Right ventricle myocardium inferior (tissue), 1 donor: ENCODE data around the gene KIF26A. TPM values are rescaled to one million over a fixed set of nuclear protein-coding genes. Genes with fewer than 3 reads are reported as not detected.

Experiments used
- ATAC-seq: fragments of 200-7000 bp; cut with Tn5 transposase; one replicate; pipeline ENCODE4 v1.9.1; 2020; ENCODE audit warnings: mild to moderate bottlenecking, moderate library complexity
- DNase-seq: peaks from one replicate; pipeline ENCODE4 v3.0.0; 2021; ENCODE audit errors: missing footprints
- intact Hi-C: fragments of 100-400 bp; cut with DNase I; formaldehyde crosslinking; loops from one replicate; pipeline ENCODE4 v1.11.0; 2022
- total RNA-seq: library from RNA; stranded (reverse); fragmentation: NEBNext Ultra II Directional; extraction: Animal tissue kit (Norgen Biotek cat#: 25700); gene quantifications from one replicate; pipeline ENCODE4 v1.2.1, GENCODE V29; 2021
- donor health status: DM: no; HTN: yes; CAD: no; lungs with severe emphysema.

KIF26A gene
- total RNA-seq, 1 donor from 2014 or later, result 6.4 TPM

DNA sequence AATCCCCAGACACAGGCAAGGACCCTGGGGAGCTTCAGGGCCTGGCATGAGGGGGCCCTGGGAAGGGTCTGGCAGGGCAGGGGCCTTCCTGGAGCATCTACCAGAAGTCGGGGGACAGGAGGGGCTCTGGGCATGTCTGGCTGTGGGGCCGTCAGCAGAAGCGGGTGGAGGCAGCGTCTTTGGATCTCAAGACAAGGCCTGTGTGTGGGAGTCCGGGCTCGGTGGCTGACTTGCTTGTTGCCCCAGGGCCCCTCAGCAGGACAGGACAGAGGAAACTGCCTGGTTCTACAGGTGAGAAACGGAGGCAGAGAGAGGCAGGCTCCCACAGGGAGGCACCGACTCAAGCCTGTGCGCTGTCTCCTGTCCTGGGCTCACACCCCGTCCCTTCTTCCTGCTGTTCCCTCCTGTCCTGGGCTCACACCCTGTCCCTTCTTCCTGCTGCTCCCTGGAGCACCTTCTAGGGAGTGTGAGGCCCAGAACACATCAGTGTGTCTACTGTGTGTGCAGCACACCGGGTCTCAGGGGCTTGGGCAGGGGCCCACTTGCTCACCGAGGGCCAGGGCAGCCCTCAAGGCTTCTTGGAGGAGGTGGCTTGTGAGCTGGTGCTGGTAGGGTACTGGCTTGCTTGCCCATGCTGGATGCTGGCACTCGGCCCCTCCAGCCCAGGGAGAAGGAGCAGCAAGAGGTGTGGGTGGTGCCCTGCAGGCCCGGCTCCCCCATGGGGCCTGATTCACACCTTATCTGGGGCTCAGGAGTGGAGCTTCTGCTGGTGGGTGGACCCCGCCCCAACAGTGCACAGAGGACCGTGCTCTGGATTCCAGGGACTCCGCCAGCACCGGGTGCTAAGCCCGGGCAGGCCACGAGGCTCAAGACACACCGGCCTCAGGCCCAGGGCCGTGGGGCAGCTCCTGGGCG is 38.0 kb upstream of the KIF26A start:
- intact Hi-C loops, result no loop called here
- no peak for ATAC-seq

DNA sequence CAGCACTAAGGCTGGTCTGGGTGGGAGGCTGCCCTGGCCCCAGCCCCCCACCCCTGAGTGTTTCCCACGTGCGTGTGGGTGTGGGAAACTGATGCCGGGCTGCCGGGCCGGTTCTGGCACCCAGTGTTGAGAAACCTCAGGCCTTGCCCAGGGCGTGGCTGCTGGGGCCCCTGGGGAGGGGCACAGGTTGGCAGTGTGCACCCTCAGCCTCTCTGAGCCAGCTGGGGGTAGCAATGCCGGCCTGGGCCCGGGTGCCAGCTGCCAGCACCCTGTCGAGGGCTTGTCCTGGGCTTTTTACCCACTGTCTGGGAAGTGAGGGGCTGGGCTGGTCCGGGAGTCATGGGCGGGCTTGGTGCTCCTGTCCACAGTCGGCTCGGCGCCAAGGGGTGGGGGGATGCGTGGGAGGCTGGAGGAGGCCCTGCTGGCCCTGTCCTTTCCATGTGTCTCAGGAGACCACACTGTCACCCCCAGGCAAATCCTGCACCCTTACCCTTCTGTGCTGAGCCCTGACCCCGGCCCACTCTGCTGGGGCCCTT is 37.2 kb upstream of the KIF26A start:
- DNase-seq, result peak; percentile 66
- intact Hi-C loops, result no loop called here
- ATAC-seq, result no peak

More for the DNA sequence above, 38.0 kb upstream of the KIF26A start:
- peak; percentile 48 for DNase-seq

DNA sequence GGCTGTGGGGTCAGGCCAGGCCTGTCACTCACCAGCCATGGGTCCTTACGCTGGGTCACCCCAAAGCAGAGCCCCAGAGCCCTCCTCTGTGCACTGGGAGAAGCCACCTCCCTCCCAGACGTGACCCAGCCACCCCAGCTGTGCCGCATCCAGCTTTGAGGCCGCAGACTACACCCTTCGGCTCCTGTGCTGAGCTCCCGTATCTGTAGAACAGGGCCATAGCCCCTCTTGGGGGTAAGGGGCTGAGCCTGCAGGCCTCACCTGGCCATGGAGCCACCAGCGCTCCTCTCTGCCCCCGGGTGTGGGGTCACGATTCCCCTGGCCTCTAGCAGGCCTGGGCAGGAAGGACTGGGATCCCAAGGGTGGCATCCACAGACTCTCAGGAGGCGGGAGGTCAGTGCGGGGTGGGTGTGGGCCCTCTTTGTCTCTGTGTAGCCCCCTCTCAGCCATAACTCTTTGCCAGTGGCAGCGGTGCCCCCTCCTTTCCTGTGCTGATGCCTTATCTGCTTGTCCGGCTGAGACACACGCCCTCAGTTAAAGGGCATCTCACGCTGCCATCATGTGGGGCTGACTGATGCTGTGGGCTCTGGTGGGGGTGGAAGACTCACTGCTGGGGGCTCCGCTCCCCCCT is 36.6 kb upstream of the KIF26A start:
- intact Hi-C loops, result no loop called here
- no peak for DNase-seq
- ATAC-seq, result no peak

DNA sequence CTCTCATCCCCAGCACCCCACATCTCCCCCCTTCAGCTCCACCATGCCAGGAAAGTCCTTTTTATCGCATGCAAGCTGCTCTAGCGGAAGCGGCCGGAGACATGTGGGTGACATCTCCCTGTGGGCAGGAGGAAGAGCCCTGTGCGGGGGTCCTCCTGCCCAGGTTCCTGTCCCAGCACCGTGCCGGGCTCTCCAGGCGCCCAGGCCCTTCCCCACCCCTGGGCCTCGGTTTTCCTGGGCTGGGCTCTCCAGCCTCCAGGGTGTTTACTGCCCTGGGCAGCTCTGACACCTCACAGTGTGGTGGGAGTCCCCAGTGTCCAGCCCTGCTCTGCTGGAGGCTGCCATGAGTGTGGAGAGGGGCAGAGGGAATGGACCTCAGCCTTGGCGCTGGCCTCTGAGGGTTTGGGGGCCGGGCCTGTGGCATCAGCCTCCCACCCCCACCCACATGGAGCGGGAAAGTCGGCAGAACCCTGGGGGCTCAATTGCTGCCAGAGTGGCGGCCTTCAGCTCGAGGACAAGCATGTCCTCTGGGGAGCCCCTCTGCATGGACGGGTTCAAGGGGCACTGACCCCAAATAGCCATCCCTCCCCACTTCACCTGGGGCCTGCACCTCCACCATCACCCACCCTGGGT is 36.0 kb upstream of the KIF26A start:
- no peak for ATAC-seq
- peak; percentile 62 for DNase-seq
- intact Hi-C loops, result no loop called here

DNA sequence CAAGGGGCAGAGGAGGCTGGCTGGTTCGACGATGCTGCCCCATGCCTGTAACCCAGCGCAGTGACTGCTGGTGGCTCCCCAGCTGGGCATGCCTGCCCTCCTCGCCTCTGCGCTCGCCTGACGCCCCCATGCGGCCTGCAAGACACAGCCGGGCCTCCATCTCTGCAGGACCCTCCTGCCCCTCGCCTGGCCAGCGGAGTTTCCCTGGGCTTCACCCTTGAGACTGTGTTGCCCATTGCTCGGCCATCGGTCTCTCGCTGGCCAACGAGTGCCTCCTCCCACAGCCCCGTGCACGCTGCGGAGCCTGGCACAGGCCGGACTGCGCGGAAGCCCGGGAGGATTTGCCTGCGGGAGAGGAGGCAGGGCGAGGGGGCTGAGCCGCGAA is 35.3 kb upstream of the KIF26A start:
- no peak for ATAC-seq
- intact Hi-C loops, result no loop called here
- DNase-seq, result peak; percentile 72

DNA sequence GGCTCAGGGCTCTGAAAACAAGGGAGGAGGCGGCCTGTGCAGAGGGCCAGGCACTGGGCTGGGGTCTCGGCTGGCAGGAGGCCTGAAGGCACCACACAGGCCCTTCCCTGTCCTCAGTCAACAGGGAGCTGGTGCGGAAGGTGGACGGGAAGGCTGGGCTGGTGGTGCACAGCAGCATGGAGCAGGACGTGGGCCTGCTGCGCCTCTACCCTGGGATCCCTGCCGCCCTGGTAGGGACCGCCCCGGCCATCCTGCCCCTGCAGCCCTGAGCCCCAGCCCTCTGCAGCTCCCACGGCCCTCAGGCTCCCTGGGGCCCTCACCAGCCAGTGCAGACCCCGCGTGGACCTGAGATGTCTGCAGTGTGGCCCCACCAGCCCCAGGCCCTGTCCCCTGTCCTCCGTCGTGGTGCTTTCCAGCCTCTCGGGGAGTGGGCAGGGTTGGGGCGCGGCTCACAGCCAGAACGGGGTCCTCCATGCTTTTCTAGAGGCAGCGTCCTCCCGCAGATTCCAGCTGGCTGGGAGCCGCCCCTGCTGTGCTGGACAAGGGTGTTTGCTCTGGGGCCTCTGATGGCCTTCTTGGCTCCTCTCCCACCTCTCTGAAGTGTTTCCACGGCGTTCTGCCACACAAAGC is 34.8 kb upstream of the KIF26A start:
- intact Hi-C loops, result no loop called here
- DNase-seq, result peak; percentile 53
- ATAC-seq, result no peak

DNA sequence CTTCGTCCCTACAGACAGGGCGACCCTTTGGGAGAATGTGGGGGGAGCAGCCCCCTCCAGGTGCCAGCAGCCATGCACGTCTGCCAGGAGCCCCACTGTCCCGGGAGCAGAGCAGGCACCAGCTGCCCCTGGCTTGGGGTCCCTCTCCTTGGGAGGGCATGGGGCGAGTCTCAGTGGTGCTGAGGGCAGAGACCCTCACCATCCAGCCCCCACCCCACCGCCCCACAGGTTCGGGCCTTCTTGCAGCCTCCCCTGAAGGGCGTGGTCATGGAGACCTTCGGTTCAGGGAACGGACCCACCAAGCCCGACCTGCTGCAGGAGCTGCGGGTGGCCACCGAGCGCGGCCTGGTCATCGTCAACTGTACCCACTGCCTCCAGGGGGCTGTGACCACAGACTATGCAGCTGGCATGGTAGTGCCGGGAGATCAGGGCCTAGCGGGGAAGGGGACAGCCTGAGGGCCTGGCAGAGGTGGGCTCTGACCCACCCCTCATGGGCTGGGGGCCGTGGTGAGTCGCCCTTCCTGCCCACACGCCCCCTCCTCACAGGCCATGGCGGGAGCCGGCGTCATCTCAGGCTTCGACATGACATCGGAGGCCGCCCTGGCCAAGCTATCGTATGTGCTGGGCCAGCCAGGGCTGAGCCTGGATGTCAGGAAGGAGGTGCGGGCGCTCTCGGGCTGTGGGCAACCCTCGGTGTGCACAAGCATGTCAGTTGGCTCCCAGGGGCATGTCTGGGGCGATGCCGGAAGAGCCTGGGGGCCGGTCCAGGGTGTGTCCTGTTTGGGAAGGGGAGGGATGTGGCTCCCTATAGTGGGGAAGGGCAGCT is 34.1 kb upstream of the KIF26A start:
- peak; percentile 55 for DNase-seq
- ATAC-seq, result no peak
- intact Hi-C loops, result no loop called here

DNA sequence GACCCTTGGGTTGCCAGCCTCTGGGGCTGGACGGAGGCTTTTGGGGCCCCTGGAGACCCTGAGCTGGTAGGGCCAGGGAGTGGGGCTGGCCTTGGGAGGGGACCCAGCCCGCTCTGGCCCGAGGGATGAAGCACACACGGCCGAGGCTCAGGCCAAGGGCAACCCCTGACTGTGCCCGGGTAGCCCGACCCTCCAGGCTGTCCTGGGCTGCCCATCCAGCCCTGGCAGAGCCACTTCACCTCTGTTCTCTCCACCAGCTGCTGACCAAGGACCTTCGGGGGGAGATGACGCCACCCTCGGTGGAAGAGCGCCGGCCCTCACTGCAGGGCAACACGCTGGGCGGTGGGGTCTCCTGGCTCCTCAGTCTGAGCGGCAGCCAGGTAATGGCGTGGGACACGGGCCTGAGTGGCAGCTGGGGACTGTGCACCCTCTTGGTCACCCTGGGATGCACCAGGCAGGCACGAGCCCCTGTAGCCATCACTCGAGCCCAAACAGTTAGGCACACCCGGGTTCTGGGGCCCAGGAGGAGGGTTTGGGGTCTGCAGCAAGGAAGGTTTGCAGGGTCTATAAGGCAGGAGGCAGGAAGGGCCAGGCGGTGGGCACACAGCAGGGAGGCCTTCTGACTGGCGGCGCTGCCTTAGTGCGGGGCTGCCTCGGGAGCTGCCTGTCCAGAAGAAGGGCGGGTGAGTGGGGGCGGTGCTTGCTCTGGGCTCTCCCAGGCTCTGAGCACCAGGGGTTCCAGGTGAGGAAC is 33.1 kb upstream of the KIF26A start:
- ATAC-seq, result no peak
- intact Hi-C loops, result no loop called here

DNA sequence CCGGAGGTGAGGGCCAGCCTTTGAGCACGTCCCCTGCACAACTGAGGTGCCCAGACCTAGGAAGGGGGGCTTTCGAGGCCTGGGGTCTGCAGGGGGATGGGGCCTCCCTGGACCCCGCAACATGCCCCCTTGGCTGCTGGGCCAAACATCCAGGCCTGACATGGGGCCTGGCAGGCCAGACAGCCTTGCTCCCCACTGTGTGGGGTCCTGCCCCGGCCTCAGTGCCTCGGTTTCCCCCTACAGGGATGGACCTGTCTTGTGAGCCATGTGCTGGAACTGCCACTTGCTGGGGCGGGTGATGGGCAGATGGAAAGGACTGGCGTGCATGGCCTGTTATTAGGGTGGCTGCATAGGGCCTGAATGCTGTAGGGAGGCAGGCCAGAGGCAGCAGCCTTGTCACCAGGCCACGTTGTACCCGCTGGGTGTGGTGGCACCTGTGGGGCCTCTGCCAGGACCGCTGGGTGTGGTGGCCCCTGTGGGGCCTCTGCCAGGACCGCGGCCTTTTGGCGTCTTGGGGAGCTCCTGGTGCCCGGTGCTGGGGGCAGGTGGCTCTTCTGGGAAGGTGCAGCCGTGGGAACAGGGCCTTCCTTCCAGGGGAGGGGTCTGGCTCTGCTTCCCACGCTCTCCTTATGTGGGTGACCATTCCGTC is 32.4 kb upstream of the KIF26A start:
- intact Hi-C loops, result no loop called here
- ATAC-seq, result no peak
- no peak for DNase-seq

More for the DNA sequence above, 33.1 kb upstream of the KIF26A start:
- DNase-seq, result peak; percentile 50

DNA sequence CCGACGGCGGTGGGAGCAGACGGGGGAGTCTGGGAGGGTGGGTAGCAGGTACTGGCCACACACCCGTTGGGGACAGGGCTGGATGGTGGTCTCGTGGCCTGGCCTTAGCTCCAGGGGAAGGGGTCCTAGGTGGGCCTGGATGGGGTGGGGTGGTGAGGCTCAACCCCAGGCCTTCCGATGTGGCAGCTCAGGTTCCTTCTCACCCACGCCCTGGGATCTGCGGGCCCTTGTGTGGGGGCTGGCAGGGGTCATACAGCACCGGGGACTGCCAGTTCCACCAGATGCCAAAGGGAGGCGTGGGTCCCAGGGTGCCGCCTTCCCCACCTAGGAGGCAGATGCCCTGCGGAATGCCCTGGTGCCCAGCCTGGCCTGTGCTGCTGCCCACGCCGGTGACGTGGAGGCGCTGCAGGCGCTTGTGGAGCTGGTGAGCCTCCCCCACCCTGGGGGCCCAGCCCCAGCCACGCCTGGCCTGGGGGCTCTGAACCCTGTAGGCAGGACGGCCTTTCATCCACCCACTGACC is 31.9 kb upstream of the KIF26A start:
- intact Hi-C loops, result no loop called here
- ATAC-seq (no peak), DNase-seq (peak; percentile 63)

DNA sequence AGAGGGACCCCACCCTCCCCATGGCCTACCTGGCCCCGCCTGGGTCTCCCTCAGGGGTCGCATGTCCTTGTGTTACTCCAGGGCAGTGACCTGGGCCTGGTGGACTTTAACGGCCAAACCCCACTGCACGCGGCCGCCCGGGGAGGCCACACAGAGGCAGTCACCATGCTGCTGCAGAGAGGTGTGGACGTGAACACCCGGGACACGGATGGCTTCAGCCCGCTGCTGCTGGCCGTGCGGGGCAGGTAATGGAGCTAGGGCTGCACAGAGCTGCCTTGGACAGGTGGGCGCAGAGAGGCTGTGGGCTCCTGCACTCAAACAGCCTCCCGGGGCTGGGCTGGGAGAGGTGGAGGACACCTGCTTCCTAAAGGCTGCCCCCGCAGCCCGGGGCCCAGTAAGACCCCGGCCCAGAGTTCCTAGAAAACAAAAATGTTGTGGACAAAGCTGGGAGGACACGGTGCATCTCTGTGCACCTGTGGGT is 31.2 kb upstream of the KIF26A start:
- DNase-seq, result peak; percentile 50
- ATAC-seq, result no peak
- intact Hi-C loops, result no loop called here

DNA sequence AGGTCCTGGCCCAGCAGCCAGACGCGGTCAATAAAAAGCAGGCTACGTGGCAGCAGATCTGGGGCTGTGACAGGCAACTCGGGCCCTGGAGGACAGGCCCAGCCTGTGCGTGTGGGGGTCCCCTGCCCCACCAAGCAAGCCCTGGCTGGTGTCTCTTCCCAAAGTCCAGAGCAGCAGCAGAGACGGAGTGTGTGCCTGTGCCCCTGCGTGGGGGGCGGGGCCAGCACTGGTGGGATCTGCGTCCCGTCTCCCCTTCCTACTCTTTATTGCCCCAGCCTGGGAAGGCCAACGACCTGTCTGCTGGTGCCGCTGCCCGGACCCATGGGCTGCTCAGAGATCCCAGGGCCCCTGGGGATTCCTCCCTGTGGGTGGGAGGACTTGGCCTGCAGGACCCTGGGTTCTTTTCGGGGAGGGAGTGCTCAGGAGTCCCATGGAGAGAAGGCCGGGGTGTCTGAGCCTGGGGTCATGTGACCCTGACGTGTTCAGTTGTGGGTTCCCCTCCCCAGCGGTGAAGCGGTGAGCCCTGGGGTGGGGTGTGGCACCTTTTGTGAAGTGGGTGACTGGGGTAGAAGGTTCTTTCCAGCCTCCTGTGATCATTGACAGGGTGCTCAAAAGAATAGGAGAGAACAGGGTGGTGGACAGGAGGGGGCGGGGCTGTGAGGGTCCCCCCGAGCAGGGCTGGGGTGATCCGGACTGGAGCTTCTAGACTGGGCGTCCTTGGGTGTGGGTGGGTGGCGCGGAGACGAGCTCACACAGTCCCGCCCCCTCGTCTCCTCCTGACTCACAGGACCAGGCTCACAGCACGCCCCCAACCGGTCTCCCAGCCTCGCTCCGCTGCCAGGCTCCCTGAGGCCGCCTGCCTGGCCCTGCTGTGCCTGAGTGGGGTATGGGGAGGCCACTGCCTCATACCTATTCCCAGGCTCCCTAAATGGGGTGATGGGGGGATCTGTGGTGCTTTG is 30.5 kb upstream of the KIF26A start:
- intact Hi-C loops, result no loop called here
- DNase-seq (peak; percentile 66), ATAC-seq (no peak)

DNA sequence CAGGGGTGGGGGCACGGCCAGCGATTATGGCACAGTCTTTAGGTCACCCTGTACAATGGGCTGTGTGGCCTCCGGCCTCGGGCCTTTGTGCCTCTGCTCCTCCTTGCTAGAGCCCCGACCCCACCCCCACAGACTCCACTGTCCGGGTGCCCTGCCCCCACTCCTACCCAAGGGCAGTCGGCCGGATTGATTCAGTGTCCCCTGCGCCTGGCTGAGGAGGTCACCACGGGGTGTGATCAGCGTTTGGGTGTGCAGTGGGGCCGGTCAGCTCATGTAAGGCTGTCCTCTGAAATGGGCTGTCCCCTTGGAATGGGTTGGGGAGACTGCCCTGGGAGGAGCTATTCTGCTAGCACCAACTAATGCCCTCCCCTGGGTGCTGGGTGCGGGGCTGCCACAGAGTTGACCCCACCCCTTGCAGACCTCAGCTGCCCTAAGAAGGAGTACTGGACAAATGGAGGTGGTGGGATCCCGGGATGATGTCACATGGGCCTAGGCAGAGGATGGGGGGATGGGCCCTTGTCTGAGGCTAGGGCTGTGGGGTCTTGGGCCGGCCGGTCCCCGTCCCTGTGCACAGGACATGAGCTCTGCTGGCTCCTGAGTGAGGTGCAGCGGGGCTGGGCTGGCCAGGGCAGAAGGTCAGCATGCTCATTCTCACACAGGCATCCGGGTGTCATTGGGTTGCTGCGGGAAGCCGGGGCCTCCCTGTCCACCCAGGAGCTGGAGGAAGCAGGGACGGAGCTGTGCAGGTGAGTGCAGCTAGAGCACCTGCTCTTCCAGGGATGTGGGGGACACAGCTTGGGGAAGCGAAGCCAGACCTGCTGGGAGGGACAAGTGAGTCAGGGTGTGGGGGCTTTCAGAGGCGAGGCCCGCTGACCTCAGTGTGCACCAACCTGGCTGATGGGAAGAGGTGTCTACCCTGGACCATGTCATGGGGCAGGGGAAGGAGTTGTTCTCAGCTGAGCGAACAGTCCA is 29.5 kb upstream of the KIF26A start:
- no peak for ATAC-seq
- intact Hi-C loops, result no loop called here
- DNase-seq, result peak; percentile 57

DNA sequence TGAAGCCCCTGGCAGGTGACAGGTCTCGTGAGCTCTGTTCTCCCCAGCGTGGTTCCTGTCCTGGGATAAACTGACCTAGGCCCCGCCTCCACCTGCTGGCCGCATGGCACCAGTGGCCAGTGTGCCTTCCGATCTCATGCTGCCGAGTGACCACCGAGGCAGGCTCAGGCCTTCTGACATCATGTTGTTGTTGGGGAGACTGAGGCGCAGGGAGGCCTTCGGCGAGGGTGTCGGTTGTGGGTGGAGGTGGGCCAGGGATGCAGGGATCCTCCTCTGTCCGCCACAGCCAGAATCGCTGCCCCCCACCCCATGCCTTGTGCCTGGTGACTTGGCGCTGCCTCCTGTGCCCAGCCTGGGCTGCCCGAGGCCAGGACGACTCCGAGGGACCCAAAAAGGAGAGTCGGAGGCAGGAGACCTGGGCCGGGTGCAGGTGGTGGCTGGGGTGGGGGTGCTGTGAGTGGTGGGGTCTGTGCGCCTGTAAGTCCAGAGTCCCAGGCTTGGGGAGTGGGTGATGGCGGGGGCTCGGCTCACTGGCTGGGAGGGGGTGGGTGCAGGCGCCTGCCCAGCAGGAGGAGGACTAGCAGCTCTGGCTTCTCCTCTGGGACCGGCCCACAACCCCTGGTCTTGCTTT is 28.5 kb upstream of the KIF26A start:
- DNase-seq, result peak; percentile 56
- ATAC-seq, result no peak
- intact Hi-C loops, result no loop called here
